ENCODE measurements around the gene TBXA2R.

DNA sequence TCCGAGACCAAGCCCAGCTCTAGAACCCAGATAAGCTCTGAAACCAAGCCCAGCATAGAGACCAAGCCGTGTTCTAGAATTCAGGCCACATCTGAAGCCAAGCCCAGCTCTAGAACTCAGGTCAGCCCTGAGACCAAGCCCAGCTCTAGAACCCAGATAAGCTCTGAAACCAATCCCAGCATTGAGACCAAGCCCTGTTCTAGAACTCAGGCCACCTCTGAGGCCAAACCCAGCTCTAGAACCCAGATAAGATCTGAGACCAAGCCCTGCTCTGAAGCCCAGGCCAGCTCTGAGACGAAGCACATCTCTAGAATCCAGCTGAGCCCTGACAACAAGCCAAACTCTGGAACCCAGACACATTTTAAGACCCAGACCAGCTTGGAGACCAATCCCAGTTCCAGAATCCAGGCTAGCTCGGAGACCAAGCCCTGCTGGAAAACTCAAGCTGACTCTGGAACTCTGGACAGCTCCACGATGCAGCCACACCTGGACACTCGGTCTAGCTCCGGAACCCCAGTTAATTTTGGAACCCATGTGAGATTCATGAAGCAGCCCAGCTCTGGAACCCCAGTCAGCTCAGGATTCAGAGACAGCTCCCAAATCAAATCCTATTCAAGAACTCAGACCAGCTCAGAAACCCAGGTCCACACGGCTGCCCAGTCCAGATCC lies 15.6 kb downstream of the TBXA2R start:
- TF ChIP-seq, protein P1, sequence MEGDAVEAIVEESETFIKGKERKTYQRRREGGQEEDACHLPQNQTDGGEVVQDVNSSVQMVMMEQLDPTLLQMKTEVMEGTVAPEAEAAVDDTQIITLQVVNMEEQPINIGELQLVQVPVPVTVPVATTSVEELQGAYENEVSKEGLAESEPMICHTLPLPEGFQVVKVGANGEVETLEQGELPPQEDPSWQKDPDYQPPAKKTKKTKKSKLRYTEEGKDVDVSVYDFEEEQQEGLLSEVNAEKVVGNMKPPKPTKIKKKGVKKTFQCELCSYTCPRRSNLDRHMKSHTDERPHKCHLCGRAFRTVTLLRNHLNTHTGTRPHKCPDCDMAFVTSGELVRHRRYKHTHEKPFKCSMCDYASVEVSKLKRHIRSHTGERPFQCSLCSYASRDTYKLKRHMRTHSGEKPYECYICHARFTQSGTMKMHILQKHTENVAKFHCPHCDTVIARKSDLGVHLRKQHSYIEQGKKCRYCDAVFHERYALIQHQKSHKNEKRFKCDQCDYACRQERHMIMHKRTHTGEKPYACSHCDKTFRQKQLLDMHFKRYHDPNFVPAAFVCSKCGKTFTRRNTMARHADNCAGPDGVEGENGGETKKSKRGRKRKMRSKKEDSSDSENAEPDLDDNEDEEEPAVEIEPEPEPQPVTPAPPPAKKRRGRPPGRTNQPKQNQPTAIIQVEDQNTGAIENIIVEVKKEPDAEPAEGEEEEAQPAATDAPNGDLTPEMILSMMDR (IDR thresholded peaks at IDR 0.05; ENCODE audit: extremely low read depth in 1 of 2, insufficient read depth in 1 of 2, low read depth in 1 of 2, low read length in 2 of 2), result no peak
- no peak for TF ChIP-seq POLR2AphosphoS5 (IDR thresholded peaks at IDR 0.05; ENCODE audit: insufficient read depth, low read depth, low read length)

Measured in endothelial cell of umbilical vein (primary cell).